OCI-LY1 (cell line): ENCODE measurements around the gene SLC25A17.
A peak's percentile ranks its signal among the peaks of the same experiment; 100 is the strongest.

ENCODE experiments used
- H2AFZ ChIP-seq: fragments of 200-600 bp; sonication (generic), shearing (Covaris generic); 2 replicates; pipeline ENCODE4 v1.6.0; 2014; ENCODE audit warnings: antibody characterized with exemption, mild to moderate bottlenecking, low read length
- H3F3A ChIP-seq: fragments of 200-600 bp; sonication (generic), shearing (Covaris generic); 2 replicates; pipeline ENCODE4 v1.6.0; 2014; ENCODE audit warnings: mild to moderate bottlenecking, antibody characterized with exemption, low read length, moderate library complexity; ENCODE audit not compliant: insufficient read depth
- H3K27ac ChIP-seq: fragments of 200-600 bp; sonication (generic); 2 replicates; pipeline ENCODE4 v1.5.1; 2014; ENCODE audit warnings: low read length, mixed run types, mild to moderate bottlenecking, low read depth; ENCODE audit not compliant: poor library complexity, severe bottlenecking
- H3K27me3 ChIP-seq: fragments of 200-600 bp; sonication (generic); 2 replicates; pipeline ENCODE4 v1.6.0; 2014; ENCODE audit warnings: antibody characterized with exemption, mild to moderate bottlenecking, low read length, moderate library complexity; ENCODE audit not compliant: insufficient read depth
- H3K36me3 ChIP-seq: fragments of 200-600 bp; sonication (generic); 2 replicates; pipeline ENCODE4 v1.6.1; 2014; ENCODE audit warnings: mild to moderate bottlenecking, antibody characterized with exemption, low read length, moderate library complexity, mixed read lengths; ENCODE audit not compliant: insufficient read depth
- H3K4me1 ChIP-seq: fragments of 200-600 bp; sonication (generic); 2 replicates; pipeline ENCODE4 v1.5.1; 2014; ENCODE audit warnings: mild to moderate bottlenecking, low read length, moderate library complexity; ENCODE audit not compliant: insufficient read depth, severe bottlenecking
- H3K4me2 ChIP-seq: fragments of 200-600 bp; sonication (generic), shearing (Covaris generic); 2 replicates; pipeline ENCODE4 v1.6.1; 2014; ENCODE audit warnings: low read length
- H3K4me3 ChIP-seq: fragments of 200-600 bp; sonication (generic); 2 replicates; pipeline ENCODE4 v1.5.1; 2014; ENCODE audit warnings: low read length, low read depth, mild to moderate bottlenecking, mixed read lengths; ENCODE audit not compliant: poor library complexity, severe bottlenecking
- H3K79me2 ChIP-seq: fragments of 200-600 bp; shearing (Covaris generic); 2 replicates; pipeline ENCODE4 v1.6.1; 2016; ENCODE audit warnings: mixed run types, low read length, mixed read lengths; ENCODE audit not compliant: insufficient read depth
- H3K9ac ChIP-seq: fragments of 200-600 bp; sonication (generic), shearing (Covaris generic); 2 replicates; pipeline ENCODE4 v1.6.1; 2014; ENCODE audit warnings: mild to moderate bottlenecking, low read length, mixed read lengths
- H3K9me2 ChIP-seq: fragments of 200-600 bp; sonication (generic), shearing (Covaris generic); 2 replicates; pipeline ENCODE4 v1.6.1; 2014; ENCODE audit warnings: low read depth, mild to moderate bottlenecking, low read length, mixed read lengths
- H3K9me3 ChIP-seq: fragments of 200-600 bp; shearing (Covaris generic); 2 replicates; pipeline ENCODE4 v1.6.1; 2014; ENCODE audit warnings: low read length, mixed read lengths
- H4K20me1 ChIP-seq: fragments of 200-600 bp; sonication (generic), shearing (Covaris generic); 2 replicates; pipeline ENCODE4 v1.6.0; 2016; ENCODE audit warnings: mild to moderate bottlenecking, low read length; ENCODE audit not compliant: insufficient read depth
- EZH2 ChIP-seq: fragments of 200-600 bp; sonication (generic), shearing (Covaris generic); IDR thresholded peaks from 2 replicates; pipeline ENCODE4 v1.8.0; 2017; ENCODE audit warnings: borderline replicate concordance, mixed run types, mild to moderate bottlenecking, antibody characterized with exemption, low read length, moderate library complexity, mixed read lengths
- TF ChIP-seq, protein P1 (sequence below): fragments of 200-600 bp; sonication (generic), shearing (Covaris generic); IDR thresholded peaks from 2 replicates; pipeline ENCODE4 v1.5.1; 2017; ENCODE audit warnings: mild to moderate bottlenecking, antibody characterized with exemption, low read length, moderate library complexity, mixed read lengths

Gene SLC25A17

DNA sequence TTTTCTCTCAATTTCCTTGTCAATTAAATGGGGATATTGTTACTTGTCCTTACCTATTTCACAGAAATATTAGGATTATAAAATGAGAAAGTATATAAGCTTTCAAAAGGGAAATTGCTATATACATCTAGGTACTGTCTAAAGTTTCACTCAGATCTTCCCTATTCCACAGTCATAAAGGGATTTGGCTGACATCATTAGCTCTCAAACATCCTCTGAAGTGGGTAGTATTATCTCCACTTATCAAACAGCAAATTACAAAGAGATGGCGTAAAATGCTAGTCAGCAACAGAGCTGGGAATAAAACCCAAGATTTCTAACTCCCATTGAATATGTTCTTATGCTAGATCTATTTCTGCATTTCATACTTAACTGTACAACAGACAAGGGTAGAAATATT lies 50.9 kb downstream of the SLC25A17 start:
- peaks cover 48% of the 10 kb centered on the region for H3K36me3 ChIP-seq
- H3K79me2 ChIP-seq = no peaks in the 10 kb centered on the region
- H4K20me1 ChIP-seq = no peaks in the 10 kb centered on the region
- peaks cover 21% of the 10 kb centered on the region for H3K4me1 ChIP-seq
- no peaks in the 10 kb centered on the region; the same call in 1 of the 2 replicates for H3F3A ChIP-seq
- no peaks in the 10 kb centered on the region for H3K9me2 ChIP-seq
- H3K4me2 ChIP-seq = no peak overlapping the region
- H2AFZ ChIP-seq = no peak overlapping the region
- H3K9ac ChIP-seq = no peak overlapping the region
- no peak for TF ChIP-seq EZH2
- TF ChIP-seq, protein P1, sequence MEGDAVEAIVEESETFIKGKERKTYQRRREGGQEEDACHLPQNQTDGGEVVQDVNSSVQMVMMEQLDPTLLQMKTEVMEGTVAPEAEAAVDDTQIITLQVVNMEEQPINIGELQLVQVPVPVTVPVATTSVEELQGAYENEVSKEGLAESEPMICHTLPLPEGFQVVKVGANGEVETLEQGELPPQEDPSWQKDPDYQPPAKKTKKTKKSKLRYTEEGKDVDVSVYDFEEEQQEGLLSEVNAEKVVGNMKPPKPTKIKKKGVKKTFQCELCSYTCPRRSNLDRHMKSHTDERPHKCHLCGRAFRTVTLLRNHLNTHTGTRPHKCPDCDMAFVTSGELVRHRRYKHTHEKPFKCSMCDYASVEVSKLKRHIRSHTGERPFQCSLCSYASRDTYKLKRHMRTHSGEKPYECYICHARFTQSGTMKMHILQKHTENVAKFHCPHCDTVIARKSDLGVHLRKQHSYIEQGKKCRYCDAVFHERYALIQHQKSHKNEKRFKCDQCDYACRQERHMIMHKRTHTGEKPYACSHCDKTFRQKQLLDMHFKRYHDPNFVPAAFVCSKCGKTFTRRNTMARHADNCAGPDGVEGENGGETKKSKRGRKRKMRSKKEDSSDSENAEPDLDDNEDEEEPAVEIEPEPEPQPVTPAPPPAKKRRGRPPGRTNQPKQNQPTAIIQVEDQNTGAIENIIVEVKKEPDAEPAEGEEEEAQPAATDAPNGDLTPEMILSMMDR = no peak
- no peaks in the 10 kb centered on the region for H3K9me3 ChIP-seq
- no peak overlapping the region for H3K4me3 ChIP-seq
- no peak overlapping the region for H3K27ac ChIP-seq
- no peaks in the 10 kb centered on the region for H3K27me3 ChIP-seq

DNA sequence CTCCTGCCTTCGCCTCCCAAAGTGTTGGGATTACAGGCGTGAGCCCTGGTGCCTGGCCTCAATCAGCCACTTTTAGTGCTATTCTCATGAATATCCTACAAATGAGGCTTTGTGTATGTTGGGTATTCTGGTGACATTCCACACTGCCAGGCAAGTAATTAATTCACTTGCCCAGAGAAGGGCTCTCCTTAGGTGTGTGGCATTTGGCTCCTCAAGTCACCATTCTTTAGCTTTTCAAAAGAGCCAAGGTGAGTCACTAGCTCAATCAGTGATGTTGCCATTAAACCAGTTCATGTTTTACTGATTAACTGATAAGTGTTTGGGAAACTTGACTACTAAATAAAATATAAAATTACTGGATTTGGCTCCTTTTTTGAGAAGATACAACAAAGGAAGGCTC lies 52.2 kb downstream of the SLC25A17 start:
- Histone ChIP-seq H3F3A (no peaks in the 10 kb centered on the region; the same call in 1 of the 2 replicates), H3K9me2 (no peaks in the 10 kb centered on the region), H3K4me2 (no peak overlapping the region), H3K9me3 (no peaks in the 10 kb centered on the region), H3K79me2 (no peaks in the 10 kb centered on the region), H3K36me3 (peaks cover 38% of the 10 kb centered on the region), H4K20me1 (no peaks in the 10 kb centered on the region), H3K9ac (no peak overlapping the region), H3K4me1 (peaks cover 21% of the 10 kb centered on the region), H2AFZ (no peak overlapping the region), H3K27ac (no peak overlapping the region), H3K4me3 (no peak overlapping the region), H3K27me3 (no peaks in the 10 kb centered on the region)
- no peak for TF ChIP-seq EZH2
- TF ChIP-seq, protein P1 = no peak

DNA sequence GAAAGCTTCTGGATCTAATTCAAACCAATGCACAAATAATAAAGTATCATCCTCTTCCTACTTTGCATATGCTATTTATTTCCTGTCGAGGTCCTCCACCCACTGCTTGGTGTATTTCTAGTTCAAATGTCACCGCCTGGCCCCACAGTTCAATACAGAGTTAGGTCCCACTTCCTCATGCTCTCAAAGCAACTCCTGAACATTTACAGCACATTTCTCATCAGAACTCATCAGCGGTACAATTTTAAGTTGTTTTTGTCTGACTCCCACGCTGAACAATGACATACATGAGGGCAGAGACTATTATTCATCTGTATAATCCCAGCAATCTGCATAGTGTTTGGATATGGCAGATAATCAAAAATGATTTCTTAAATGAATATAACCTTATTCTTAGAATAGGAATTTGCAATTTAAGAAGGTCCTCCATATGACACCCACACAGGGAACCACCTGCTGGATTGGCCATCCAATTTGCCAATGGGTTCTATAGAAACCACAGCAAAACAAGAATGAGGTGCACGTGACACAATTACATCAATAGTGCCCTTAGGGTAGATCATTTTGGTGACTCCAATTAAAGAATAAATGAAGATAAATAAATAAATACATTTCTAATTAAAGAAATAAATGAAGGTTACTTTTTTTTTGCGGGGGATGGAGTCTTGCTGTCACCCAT lies 54.2 kb downstream of the SLC25A17 start:
- peak overlapping the region; percentile 25; the same call in 1 of the 2 replicates for H3K4me2 ChIP-seq

More for the DNA sequence above, 54.2 kb downstream of the SLC25A17 start:
- Histone ChIP-seq H3K9ac (no peak overlapping the region), H3K9me2 (no peaks in the 10 kb centered on the region), H3K9me3 (no peaks in the 10 kb centered on the region), H3K79me2 (no peaks in the 10 kb centered on the region), H3F3A (no peaks in the 10 kb centered on the region), H3K36me3 (peaks cover 19% of the 10 kb centered on the region), H3K27me3 (no peaks in the 10 kb centered on the region), H3K4me3 (no peak overlapping the region), H3K27ac (peak overlapping the region; percentile 65), H4K20me1 (no peaks in the 10 kb centered on the region), H3K4me1 (peaks cover 21% of the 10 kb centered on the region), H2AFZ (no peak overlapping the region)
- TF ChIP-seq, protein P1 = no peak
- TF ChIP-seq EZH2 = no peak
